NCI-H1694 (cell line): ENCODE measurements around the gene IL10RB.

Source experiments
- DNase-seq: peaks from one replicate; lab custom pipeline; 2025; lab: John Stamatoyannopoulos, UW

The IL10RB gene

DNA sequence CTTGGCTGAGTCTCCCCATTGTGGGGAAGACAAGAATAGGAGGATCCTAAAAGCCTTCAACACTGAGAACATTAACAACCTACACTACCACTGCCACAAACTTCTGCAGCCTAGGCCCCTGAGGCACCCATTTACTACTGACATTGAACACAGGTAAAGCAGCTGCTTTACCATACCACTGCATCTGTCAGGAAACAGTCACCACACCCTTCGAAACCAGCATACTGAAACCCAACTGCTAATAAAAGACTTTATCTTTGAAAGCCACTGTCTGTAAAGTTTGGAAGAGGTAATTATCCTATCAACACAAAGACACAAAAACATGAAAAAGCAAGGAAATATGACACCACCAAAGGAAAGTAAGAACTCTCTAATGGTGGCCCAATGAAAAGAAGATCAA lies 66.0 kb downstream of the IL10RB start:
- DNase-seq = no peak

GRCh38 chr21:33334191-33334590 lies 68.0 kb downstream of the IL10RB start:
- DNase-seq = no peak

- DNase-seq = no peak
These were observed 68.7 kb downstream of the IL10RB start for GRCh38 chr21:33334824-33335223.

GRCh38 chr21:33339135-33339534 lies 73.0 kb downstream of the IL10RB start:
- no peak for DNase-seq

DNA sequence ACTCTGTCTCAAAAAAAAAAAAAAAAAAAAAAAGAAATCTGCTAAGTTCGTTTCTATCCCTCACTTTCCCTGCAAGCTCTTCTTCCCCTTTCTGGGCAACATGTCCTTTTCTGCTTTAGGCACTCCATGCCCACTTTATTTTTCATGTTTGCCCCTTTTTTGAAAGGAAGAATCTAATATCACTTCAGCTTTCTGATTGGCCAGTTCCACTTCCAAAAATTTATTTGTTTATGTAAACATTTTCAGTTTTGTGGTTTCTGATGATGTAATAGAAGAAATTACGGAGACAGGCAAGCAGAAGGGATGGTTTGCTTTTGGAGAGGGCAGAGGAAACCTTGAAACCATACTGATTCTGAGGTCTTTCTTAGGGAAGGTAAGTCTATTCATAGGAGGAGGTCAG lies 73.8 kb downstream of the IL10RB start:
- no peak for DNase-seq

- no peak for DNase-seq
These were observed 79.6 kb downstream of the IL10RB start for GRCh38 chr21:33345751-33346238.
